Adrenal gland (tissue), 12 donors: ENCODE results near the gene POLR1B. TPM values are rescaled to one million over a fixed set of nuclear protein-coding genes. Genes with fewer than 3 reads are reported as not detected.
"Not testable (repeated sequence)": the region's sequence is repeated elsewhere in the genome, so short reads cannot be mapped to it uniquely, and the experiment has no call there.

Experiments
- DNase-seq, 7 donors: peaks; one replicate each; pipeline ENCODE4 v3.0.0-alpha.2; 2019 to 2020
- H3K27ac ChIP-seq, 5 donors: fragments of 200-600 bp; sonication (generic) in 4 of 5; 1 replicate in 3 of 5; 2 replicates in 2 of 5; pipeline versions ENCODE4 v1.5.1 to v1.8.0; 2016 to 2020; ENCODE audit warnings: mild to moderate bottlenecking in 1 of 5
- H3K27me3 ChIP-seq: fragments of 200-600 bp; 2 replicates; pipeline ENCODE4 v1.8.0; 2021
- H3K36me3 ChIP-seq, 2 donors: fragments of 200-600 bp; replicated peaks in 1 of 2; 1 replicate in 1 of 2; 2 replicates in 1 of 2; pipeline versions ENCODE4 v1.5.1 to v1.8.0; 2018 to 2022
- H3K4me1 ChIP-seq, 2 donors: fragments of 200-600 bp; replicated peaks in 1 of 2; 1 replicate in 1 of 2; 2 replicates in 1 of 2; pipeline versions ENCODE4 v1.5.1 to v1.8.0; 2018 to 2021
- H3K4me3 ChIP-seq, 4 donors: fragments of 200-600 bp; sonication (generic) in 3 of 4; one replicate each; pipeline ENCODE4 v1.5.1; 2016 to 2018
- H3K9me3 ChIP-seq, 3 donors: fragments of 200-600 bp; sonication (generic) in 1 of 3; replicated peaks in 1 of 3; 1 replicate in 2 of 3; 2 replicates in 1 of 3; pipeline versions ENCODE4 v1.5.1 to v1.8.0; 2016 to 2021
- POLR2A ChIP-seq, 2 donors: fragments of 450-650 bp; IDR thresholded peaks; one replicate each; pipeline ENCODE4 v1.6.1; 2017; ENCODE audit warnings: antibody characterized with exemption in 2 of 2, mild to moderate bottlenecking in 2 of 2, moderate library complexity in 1 of 2
- WGBS, 4 donors: extraction: QIAGEN DNeasy Blood & Tissue Kit in 2 of 4; methylation state at CpG; one replicate each; pipeline versions ENCODE4 v1.1.5 to v1.1.7; 2013 to 2017; 5-methylcytosine and 5-hydroxymethylcytosine counted together
- intact Hi-C, 2 donors: fragments of 100-400 bp; cut with DNase I; formaldehyde crosslinking; loops; one replicate each; pipeline versions ENCODE4 v1.14.1 to v1.15.0; 2022 to 2023
- polyA plus RNA-seq, 3 donors: library from polyadenylated mRNA; stranded (reverse); fragments of 200-250 nt in 2 of 3; fragments of 350-450 nt in 1 of 3; fragmentation: Illumina TruSeq in 1 of 3; extraction: RNeasy Lipid Tissue Mini Kit (QIAGEN cat#74804) in 1 of 3; gene quantifications; one replicate each; pipeline ENCODE4 v1.2.3, GENCODE V29; 2013 to 2014
- total RNA-seq, 9 donors: library from RNA; depleted of rRNA in 4 of 9; stranded (reverse); fragments of >200 nt in 4 of 9; fragments of 120-200 nt in 1 of 9; fragmentation: NEBNext Ultra II Directional in 1 of 9; extraction: Animal tissue kit (Norgen Biotek cat#: 25700) in 1 of 9; gene quantifications; one replicate each; pipeline versions ENCODE4 v1.1.0 to v1.2.4, GENCODE V29; 2013 to 2023
- TF ChIP-seq, protein P1 (sequence below), 6 experiments: fragments of 450-650 bp in 4 of 6; fragments of 200-600 bp in 2 of 6; sonication (generic) in 1 of 6; IDR thresholded peaks; 1 replicate in 5 of 6; 2 replicates in 1 of 6; pipeline versions ENCODE4 v1.5.1 to v1.8.0; 2016 to 2021; ENCODE audit warnings: antibody characterized with exemption in 6 of 6, mild to moderate bottlenecking in 2 of 6, moderate library complexity in 1 of 6
- donor health status: healthy with polysubstance abuse.
- donor health status: Bipolar disorder and iron deficiency.
- donor health status: DM: yes; HTN: yes; CAD: no.
- donor health status: DM: no; HTN: no; CAD: no.
- donor health status: DM: no; HTN: no; CAD: no.
- donor health status: DM: yes; HTN: yes; CAD: no.

Gene POLR1B
- total and polyA plus RNA-seq, 12 donors: 4.2 to 30.3 (median 20.6) TPM

DNA sequence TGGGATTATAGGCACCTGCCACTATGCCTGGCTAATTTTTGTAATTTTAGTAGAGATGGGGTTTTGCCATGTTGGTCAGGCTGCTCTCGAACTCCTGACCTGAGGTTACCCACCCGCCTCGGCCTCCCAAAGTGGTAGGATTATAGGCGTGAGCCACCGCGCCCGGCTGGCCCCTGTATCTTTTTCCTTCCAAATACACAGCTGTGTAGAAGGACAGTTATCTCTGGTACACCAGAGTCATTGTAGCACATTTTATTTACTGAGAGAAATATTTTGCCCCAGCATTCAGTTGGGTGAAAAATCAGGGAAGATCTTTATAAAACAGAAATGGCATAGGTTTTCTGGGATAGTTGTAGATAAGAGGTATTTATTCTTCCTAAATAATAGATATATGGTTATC lies 23.5 kb upstream of the POLR1B start:
- Histone ChIP-seq H3K4me1 (no peaks in the 10 kb centered on the region), H3K36me3 (peaks cover 0 to 22% of the 10 kb centered on the region in 2 donors), H3K27me3 (no peaks in the 10 kb centered on the region), H3K27ac (no peak overlapping the region), H3K9me3 (no peaks in the 10 kb centered on the region), H3K4me3 (no peak overlapping the region)
- 83 to 97% (median 93%) methylated on average over 7 of the region's 7 CpGs for WGBS, 4 donors
- DNase-seq: no peak
- intact Hi-C loops: no loop called here
- TF ChIP-seq, protein P1, sequence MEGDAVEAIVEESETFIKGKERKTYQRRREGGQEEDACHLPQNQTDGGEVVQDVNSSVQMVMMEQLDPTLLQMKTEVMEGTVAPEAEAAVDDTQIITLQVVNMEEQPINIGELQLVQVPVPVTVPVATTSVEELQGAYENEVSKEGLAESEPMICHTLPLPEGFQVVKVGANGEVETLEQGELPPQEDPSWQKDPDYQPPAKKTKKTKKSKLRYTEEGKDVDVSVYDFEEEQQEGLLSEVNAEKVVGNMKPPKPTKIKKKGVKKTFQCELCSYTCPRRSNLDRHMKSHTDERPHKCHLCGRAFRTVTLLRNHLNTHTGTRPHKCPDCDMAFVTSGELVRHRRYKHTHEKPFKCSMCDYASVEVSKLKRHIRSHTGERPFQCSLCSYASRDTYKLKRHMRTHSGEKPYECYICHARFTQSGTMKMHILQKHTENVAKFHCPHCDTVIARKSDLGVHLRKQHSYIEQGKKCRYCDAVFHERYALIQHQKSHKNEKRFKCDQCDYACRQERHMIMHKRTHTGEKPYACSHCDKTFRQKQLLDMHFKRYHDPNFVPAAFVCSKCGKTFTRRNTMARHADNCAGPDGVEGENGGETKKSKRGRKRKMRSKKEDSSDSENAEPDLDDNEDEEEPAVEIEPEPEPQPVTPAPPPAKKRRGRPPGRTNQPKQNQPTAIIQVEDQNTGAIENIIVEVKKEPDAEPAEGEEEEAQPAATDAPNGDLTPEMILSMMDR (IDR thresholded peaks at IDR 0.05): no peak
- TF ChIP-seq POLR2A (IDR thresholded peaks at IDR 0.05): no peak

DNA sequence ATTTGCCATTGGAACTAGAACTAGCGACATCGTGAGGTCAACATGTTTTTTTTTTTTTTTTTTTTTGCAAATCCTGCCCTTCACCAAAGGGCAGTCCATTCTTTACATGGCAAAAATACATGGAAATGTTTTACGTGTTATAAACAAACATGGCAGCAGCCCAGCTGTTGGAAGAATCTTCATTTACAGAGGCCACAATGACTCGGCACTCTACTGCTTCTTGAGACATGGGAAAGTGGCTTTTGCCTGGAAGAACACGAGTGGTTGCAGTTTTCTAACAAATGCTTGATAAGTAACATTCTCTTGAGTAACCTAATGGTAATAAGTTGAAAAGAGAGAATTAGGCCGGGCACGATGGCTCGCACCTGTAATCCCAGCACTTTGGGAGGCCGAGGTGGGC lies 22.8 kb upstream of the POLR1B start:
- H3K36me3 ChIP-seq: peaks cover 0 to 22% of the 10 kb centered on the region in 2 donors
- WGBS, 4 donors: 84 to 98% (median 88%) methylated on average over 9 of the region's 9 CpGs

DNA sequence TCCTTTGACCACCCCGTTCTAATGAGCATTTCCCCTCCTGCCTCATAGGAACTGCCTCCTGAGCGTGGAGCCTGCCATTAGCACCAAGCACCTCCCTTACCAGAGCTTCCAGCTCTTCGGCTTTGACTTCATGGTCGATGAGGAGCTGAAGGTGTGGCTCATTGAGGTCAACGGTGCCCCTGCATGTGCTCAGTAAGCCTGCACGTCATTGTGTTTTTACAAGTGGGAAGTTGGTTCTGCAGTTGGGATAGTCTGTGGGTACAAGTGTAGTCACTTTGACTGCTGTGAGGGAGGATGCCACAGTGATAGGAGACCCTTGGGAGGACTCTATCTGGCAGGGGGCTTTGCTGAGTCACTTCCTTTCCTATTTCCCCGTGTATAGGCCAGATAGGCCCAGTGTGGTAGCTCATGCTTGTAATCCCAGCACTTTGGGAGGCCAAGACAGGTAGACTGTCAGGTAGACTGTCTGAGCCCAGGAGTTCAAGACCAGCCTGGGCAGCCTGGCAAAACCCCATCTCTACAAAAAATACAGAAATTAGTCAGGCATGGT lies 22.0 kb upstream of the POLR1B start:
- Histone ChIP-seq H3K4me3 (no peak overlapping the region), H3K4me1 (no peaks in the 10 kb centered on the region), H3K27ac (no peak overlapping the region), H3K27me3 (no peaks in the 10 kb centered on the region), H3K36me3 (peaks cover 0 to 22% of the 10 kb centered on the region in 2 donors), H3K9me3 (no peaks in the 10 kb centered on the region)
- DNase-seq: no peak
- 84 to 92% (median 90%) methylated on average over 7 of the region's 7 CpGs for WGBS, 4 donors
- intact Hi-C loops: no loop called here
- TF ChIP-seq, protein P1 (IDR thresholded peaks at IDR 0.05): no peak
- no peak for TF ChIP-seq POLR2A (IDR thresholded peaks at IDR 0.05)

More for the DNA sequence above, 22.8 kb upstream of the POLR1B start:
- no peaks in the 10 kb centered on the region for H3K27me3 ChIP-seq
- H3K9me3 ChIP-seq: no peaks in the 10 kb centered on the region
- DNase-seq: no peak
- intact Hi-C loops: no loop called here
- no peak overlapping the region for H3K27ac ChIP-seq
- no peaks in the 10 kb centered on the region for H3K4me1 ChIP-seq
- no peak overlapping the region for H3K4me3 ChIP-seq
- TF ChIP-seq POLR2A (IDR thresholded peaks at IDR 0.05): no peak
- TF ChIP-seq, protein P1 (IDR thresholded peaks at IDR 0.05): no peak

DNA sequence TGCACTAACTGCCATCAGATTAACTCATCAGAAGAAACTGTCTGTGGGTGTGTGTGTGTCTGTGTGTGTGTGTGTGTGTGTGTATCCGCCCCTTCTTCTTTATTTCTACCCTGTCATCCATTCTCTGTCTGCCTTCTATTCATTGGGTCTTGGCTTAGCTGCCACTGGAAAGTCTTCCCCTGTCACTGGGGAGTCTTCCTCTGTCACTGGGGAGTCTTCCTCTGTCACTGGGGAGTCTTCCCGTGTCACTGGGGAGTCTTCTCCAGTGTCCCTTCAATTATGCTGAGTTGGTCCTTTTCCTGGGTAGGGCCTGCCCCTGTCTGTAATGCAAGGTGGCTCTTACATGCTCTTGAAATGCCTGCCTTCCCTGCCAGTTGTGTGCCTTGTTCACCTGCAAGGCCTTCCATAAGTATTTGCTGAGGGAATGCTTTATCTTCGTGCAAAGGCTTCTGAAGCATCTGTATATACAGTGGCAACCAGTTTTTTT lies 18.9 kb upstream of the POLR1B start:
- 88 to 97% (median 93%) methylated on average over 3 of the region's 3 CpGs for whole genome bisulfite sequencing, 4 donors
- Histone ChIP-seq H3K4me3 (no peak overlapping the region), H3K36me3 (peaks cover 0 to 22% of the 10 kb centered on the region in 2 donors), H3K27ac (no peak overlapping the region), H3K27me3 (no peaks in the 10 kb centered on the region), H3K4me1 (no peaks in the 10 kb centered on the region), H3K9me3 (no peaks in the 10 kb centered on the region)
- no peak for DNase-seq
- TF ChIP-seq POLR2A (IDR thresholded peaks at IDR 0.05): no peak
- TF ChIP-seq, protein P1 (IDR thresholded peaks at IDR 0.05): no peak
- intact Hi-C loops: no loop called here

DNA sequence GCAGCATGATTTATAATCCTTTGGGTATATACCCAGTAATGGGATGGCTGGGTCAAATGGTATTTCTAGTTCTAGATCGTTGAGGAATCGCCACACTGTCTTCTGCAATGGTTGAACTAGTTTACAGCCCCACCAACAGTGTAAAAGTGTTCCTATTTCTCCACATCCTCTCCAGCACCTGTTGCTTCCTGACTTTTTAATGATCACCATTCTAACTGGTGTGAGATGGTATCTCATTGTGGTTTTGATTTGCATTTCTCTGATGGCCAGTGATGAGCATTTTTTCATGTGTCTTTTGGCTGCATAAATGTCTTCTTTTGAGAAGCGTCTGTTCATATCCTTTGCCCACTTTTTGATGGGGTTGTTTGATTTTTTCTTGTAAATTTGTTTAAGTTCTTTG lies 18.0 kb upstream of the POLR1B start:
- H3K4me1 ChIP-seq, intact Hi-C loops, H3K9me3 ChIP-seq, DNase-seq, H3K4me3 ChIP-seq, H3K27me3 ChIP-seq, H3K27ac ChIP-seq: not testable (repeated sequence)
- peaks cover 0 to 30% of the 10 kb centered on the region in 2 donors for H3K36me3 ChIP-seq
- 95 to 100% (median 97%) methylated on average over 2 to 3 of the region's 3 CpGs for WGBS, 4 donors
